ENCODE measurements around the gene CLEC9A.

CLEC9A gene

GRCh38 chr12:10067264-10067663 is 36.8 kb downstream of the CLEC9A start:
- no peak for DNase-seq (ENCODE audit: low read depth)

- no peak for DNase-seq (ENCODE audit: low read depth)
These were observed 37.5 kb downstream of the CLEC9A start for GRCh38 chr12:10067942-10068341.

GRCh38 chr12:10068644-10069043 is 38.2 kb downstream of the CLEC9A start:
- DNase-seq (ENCODE audit: low read depth) = no peak

- DNase-seq (ENCODE audit: low read depth) = no peak
These were observed 38.6 kb downstream of the CLEC9A start for GRCh38 chr12:10069099-10069498.

- no peak for DNase-seq (ENCODE audit: low read depth)
These were observed 39.5 kb downstream of the CLEC9A start for GRCh38 chr12:10069976-10070375.

- no peak for DNase-seq (ENCODE audit: low read depth)
These were observed 39.9 kb downstream of the CLEC9A start for GRCh38 chr12:10070380-10070779.

- no peak for DNase-seq (ENCODE audit: low read depth)
These were observed 41.6 kb downstream of the CLEC9A start for GRCh38 chr12:10072131-10072530.

- no peak for DNase-seq (ENCODE audit: low read depth)
These were observed 42.8 kb downstream of the CLEC9A start for GRCh38 chr12:10073261-10073660.

GRCh38 chr12:10075451-10075850 is 45.0 kb downstream of the CLEC9A start:
- no peak for DNase-seq (ENCODE audit: low read depth)

- DNase-seq (ENCODE audit: low read depth) = no peak
These were observed 51.8 kb downstream of the CLEC9A start for GRCh38 chr12:10082117-10082874.

- no peak for DNase-seq (ENCODE audit: low read depth)
These were observed 54.3 kb downstream of the CLEC9A start for GRCh38 chr12:10084733-10085132.

- no peak for DNase-seq (ENCODE audit: low read depth)
These were observed 55.9 kb downstream of the CLEC9A start for GRCh38 chr12:10086387-10086786.

- DNase-seq (ENCODE audit: low read depth) = no peak
These were observed 57.5 kb downstream of the CLEC9A start for GRCh38 chr12:10088031-10088430.

GRCh38 chr12:10088955-10089900 is 58.7 kb downstream of the CLEC9A start:
- DNase-seq (ENCODE audit: low read depth) = no peak

GRCh38 chr12:10094646-10095395 is 64.3 kb downstream of the CLEC9A start:
- no peak for DNase-seq (ENCODE audit: low read depth)

GRCh38 chr12:10095971-10096370 is 65.5 kb downstream of the CLEC9A start:
- DNase-seq (ENCODE audit: low read depth) = no peak

- DNase-seq (ENCODE audit: low read depth) = no peak
These were observed 67.0 kb downstream of the CLEC9A start for GRCh38 chr12:10097521-10097920.

GRCh38 chr12:10098791-10099190 is 68.3 kb downstream of the CLEC9A start, which contains the start of gene CLEC1A:
CLEC1A (minus strand) TSS chr12:10098985; CDS start chr12:10098922, 63 bp downstream.
- no peak for DNase-seq (ENCODE audit: low read depth)

GRCh38 chr12:10101042-10101579 is 70.6 kb downstream of the CLEC9A start:
- DNase-seq (ENCODE audit: low read depth) = no peak

- DNase-seq (ENCODE audit: low read depth) = no peak
These were observed 71.3 kb downstream of the CLEC9A start for GRCh38 chr12:10101648-10102220.

- DNase-seq (ENCODE audit: low read depth) = no peak
These were observed 71.8 kb downstream of the CLEC9A start for GRCh38 chr12:10102322-10102721.

Data from T follicular helper cell (primary cell).